Activated naive CD4-positive, alpha-beta T cell treated with anti-CD3 and anti-CD28 coated beads, Interleukin-2, amount 10 ng/mL, durations not matched to agents 7 days and 5 days (primary cell): ENCODE data around the gene CHTF18.

Source experiments
- CTCF ChIA-PET: fragments of 350-600 bp; sonication (Branson Sonifier 250); formaldehyde crosslinking; loops from one replicate; lab custom pipeline; 2021; ENCODE audit warnings: antibody characterized with exemption; lab: Charles Lee
- DNase-seq: peaks from one replicate; pipeline ENCODE4 v3.0.0-alpha.2; 2020
- H3K27ac Mint-ChIP-seq: one replicate; pipeline ENCODE4 v1.8.0; 2021; ENCODE audit warnings: mild to moderate bottlenecking, moderate library complexity, mixed read lengths
- H3K27me3 Mint-ChIP-seq: one replicate; pipeline ENCODE4 v1.8.0; 2021; ENCODE audit warnings: mild to moderate bottlenecking, mixed read lengths
- H3K36me3 Mint-ChIP-seq: one replicate; pipeline ENCODE4 v1.8.0; 2021; ENCODE audit warnings: mixed read lengths
- H3K4me1 Mint-ChIP-seq: one replicate; pipeline ENCODE4 v1.8.0; 2021; ENCODE audit warnings: mixed read lengths
- H3K4me3 Mint-ChIP-seq: one replicate; pipeline ENCODE4 v1.8.0; 2021; ENCODE audit warnings: mild to moderate bottlenecking, moderate library complexity, mixed read lengths
- H3K9me3 Mint-ChIP-seq: one replicate; pipeline ENCODE4 v1.8.0; 2021; ENCODE audit warnings: mixed read lengths

The CHTF18 gene

GRCh38 chr16:776824-777223, 11.6 kb upstream of the CHTF18 start:
- H3K27me3 Mint-ChIP-seq, result peaks cover 5% of the 10 kb centered on the region
- H3K27ac Mint-ChIP-seq, result no peak overlapping the region
- H3K4me1 Mint-ChIP-seq, result no peaks in the 10 kb centered on the region
- DNase-seq, result no peak
- CTCF ChIA-PET, result interaction anchor here (1.2 to 1.6 kb wide), 2 partner anchors 8 to 64 kb away, joined by 3 to 5 read pairs; no protein-coding TSS in a partner anchor
- no peak overlapping the region for H3K4me3 Mint-ChIP-seq
- no peaks in the 10 kb centered on the region for H3K9me3 Mint-ChIP-seq
- no peaks in the 10 kb centered on the region for H3K36me3 Mint-ChIP-seq

- no peak for DNase-seq
- Mint-ChIP-seq H3K4me3 (no peak overlapping the region), H3K36me3 (no peaks in the 10 kb centered on the region), H3K27me3 (peaks cover 5% of the 10 kb centered on the region), H3K9me3 (no peaks in the 10 kb centered on the region), H3K27ac (peak overlapping the region; percentile 38), H3K4me1 (no peaks in the 10 kb centered on the region)
- CTCF ChIA-PET, result no interaction called here
These were observed 10.6 kb upstream of the CHTF18 start for GRCh38 chr16:777826-778225.

DNA sequence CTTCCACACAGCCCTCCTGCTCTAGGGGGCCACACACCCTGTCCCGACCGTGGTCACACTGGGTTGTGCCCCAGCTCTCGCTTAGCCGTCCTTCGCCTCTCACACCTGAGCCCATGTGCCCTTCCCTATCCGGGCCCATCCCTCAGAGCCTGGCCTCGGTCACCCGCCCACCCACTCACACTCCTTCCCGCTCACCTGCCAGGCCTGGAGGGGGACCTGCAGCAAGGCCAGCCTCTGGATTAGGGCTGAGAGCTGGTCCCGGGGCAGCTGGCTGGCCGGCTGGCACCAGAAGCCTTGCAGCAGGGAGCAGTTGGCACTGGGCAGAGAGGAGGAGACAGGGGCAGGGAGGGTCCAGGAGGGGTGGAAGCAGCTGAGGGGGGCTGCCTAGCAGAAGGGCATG, 10.0 kb upstream of the CHTF18 start:
- CTCF ChIA-PET, result no interaction called here
- DNase-seq, result no peak

DNA sequence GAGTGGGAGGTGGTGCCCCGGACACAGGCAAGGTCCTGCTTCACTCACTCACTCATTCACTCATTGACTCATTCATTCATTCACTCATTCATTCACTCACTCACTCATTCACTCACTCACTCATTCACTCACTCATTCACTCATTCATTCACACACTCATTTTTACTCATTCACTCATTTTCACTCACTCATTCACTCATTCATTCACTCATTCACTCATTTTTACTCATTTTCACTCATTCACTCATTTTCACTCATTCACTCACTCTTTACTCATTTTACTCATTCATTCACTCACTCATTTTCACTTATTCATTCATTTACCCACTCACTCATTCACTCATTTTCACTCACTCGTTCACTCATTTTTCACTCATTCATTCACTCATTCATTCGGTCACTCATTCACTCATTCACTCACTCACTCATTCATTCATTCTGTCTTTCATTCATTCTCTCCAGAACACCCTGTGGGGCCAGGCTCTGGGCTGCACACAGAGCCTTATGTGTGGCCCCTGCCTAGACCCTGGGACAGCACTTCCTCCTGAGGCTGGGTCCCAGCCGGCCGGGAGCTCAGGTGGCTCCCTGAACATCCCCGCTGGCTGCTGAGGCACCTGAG, 9.4 kb upstream of the CHTF18 start:
- Mint-ChIP-seq H3K4me1 (no peaks in the 10 kb centered on the region), H3K27me3 (peaks cover 5% of the 10 kb centered on the region), H3K4me3 (no peak overlapping the region), H3K9me3 (no peaks in the 10 kb centered on the region), H3K36me3 (no peaks in the 10 kb centered on the region), H3K27ac (no peak overlapping the region)
- no peak for DNase-seq
- CTCF ChIA-PET, result no interaction called here

More for the DNA sequence above, 10.0 kb upstream of the CHTF18 start:
- Mint-ChIP-seq H3K9me3 (no peaks in the 10 kb centered on the region), H3K27me3 (peaks cover 5% of the 10 kb centered on the region), H3K4me3 (no peak overlapping the region), H3K27ac (no peak overlapping the region), H3K36me3 (no peaks in the 10 kb centered on the region), H3K4me1 (no peaks in the 10 kb centered on the region)

GRCh38 chr16:779561-779960, 8.9 kb upstream of the CHTF18 start:
- Mint-ChIP-seq H3K36me3 (no peaks in the 10 kb centered on the region), H3K4me3 (no peak overlapping the region), H3K27ac (no peak overlapping the region), H3K4me1 (no peaks in the 10 kb centered on the region), H3K9me3 (no peaks in the 10 kb centered on the region), H3K27me3 (peaks cover 5% of the 10 kb centered on the region)
- DNase-seq, result no peak
- CTCF ChIA-PET, result no interaction called here

DNA sequence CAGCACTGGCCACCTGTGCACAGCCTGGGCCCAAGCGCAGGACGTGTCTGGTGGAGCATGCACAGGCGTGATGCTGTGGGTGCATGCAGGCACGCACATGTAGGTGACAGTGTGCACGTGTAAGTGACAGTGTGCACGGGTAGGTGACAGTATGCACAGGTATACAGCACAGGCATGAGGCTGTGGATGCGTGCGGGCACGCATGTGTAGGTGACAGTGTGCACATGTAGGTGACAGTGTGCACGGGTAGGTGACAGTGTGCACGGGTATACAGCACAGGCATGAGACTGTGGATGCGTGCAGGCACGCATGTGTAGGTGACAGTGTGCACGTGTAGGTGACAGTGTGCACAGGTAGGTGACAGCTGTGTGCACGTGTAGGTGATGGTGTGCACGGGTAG, 8.1 kb upstream of the CHTF18 start:
- peaks cover 5% of the 10 kb centered on the region for H3K36me3 Mint-ChIP-seq
- CTCF ChIA-PET, result interaction anchor here (0.8 kb wide), 1 partner anchor 70 kb away, joined by 3 read pairs; no protein-coding TSS in a partner anchor
- DNase-seq, result no peak
- H3K4me3 Mint-ChIP-seq, result no peak overlapping the region
- peaks cover 5% of the 10 kb centered on the region for H3K27me3 Mint-ChIP-seq
- H3K9me3 Mint-ChIP-seq, result no peaks in the 10 kb centered on the region
- H3K4me1 Mint-ChIP-seq, result peaks cover 5% of the 10 kb centered on the region
- H3K27ac Mint-ChIP-seq, result no peak overlapping the region

- H3K36me3 Mint-ChIP-seq, result peaks cover 8% of the 10 kb centered on the region
- H3K27me3 Mint-ChIP-seq, result peaks cover 5% of the 10 kb centered on the region
- no peak for DNase-seq
- CTCF ChIA-PET, result interaction anchor here (6.3 kb wide), 1 partner anchor 69 kb away, joined by 94 read pairs; the partner anchor contains the start of gene METRN
- H3K9me3 Mint-ChIP-seq, result no peaks in the 10 kb centered on the region
- no peak overlapping the region for H3K4me3 Mint-ChIP-seq
- H3K27ac Mint-ChIP-seq, result no peak overlapping the region
- peaks cover 7% of the 10 kb centered on the region for H3K4me1 Mint-ChIP-seq
These were observed 6.9 kb upstream of the CHTF18 start for GRCh38 chr16:781346-782010.

DNA sequence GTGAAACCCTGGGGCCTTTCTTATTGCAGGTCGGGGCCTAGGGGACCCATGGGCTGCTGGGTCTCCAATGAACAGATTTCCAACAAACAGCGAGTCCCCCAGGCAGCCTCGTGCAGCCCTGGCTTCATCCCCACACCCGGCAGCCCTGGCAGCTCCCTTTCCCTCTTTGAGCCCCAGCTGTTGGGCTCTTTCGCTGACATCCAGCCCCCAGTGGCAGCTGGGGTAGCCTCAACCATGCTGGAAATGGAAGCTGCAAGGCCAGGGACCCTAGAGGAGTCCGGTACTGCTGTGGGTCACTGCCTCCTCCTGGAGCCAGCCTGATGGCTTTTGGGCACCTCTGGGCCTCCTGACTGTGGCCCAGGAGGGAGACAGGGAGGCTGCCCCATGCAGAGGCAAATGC, 6.2 kb upstream of the CHTF18 start:
- Mint-ChIP-seq H3K27me3 (peaks cover 5% of the 10 kb centered on the region), H3K27ac (no peak overlapping the region)
- CTCF ChIA-PET, result interaction anchor here (6.3 kb wide), 1 partner anchor 70 kb away, joined by 94 read pairs; the partner anchor contains the start of gene METRN

DNA sequence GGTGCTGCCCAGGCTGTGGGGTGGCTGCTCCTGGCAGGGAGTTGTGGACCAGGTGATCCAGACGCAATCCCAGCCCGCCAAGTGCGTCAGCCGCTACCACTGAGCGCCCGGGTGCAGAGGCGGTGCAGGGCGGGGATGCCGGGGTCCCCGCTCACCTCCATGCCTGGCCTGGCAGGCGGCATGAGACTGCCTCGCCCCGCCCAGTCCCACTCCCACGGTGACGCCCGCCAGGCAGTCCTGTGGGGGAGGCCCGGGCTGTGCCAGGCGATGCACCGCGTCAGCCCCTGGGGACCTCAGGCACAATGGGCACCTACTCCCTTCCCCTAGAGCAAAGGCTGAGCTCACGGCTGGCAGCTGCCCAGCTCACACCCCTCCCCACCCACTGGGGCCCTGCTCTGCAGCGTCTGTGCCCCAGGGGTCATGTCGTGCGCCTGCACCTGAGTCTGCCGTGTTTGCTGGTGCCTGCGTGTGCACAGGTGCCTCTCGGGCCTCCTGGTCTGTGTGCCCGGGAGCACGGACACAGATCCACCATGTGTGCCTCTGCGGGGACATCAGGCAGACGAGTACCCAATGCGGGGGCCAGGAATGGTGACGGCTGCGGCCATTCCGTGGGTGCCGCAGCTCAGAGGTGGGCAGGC, 5.5 kb upstream of the CHTF18 start:
- H3K27me3 Mint-ChIP-seq, result peaks cover 2% of the 10 kb centered on the region
- CTCF ChIA-PET, result interaction anchor here (6.3 kb wide), 1 partner anchor 70 kb away, joined by 94 read pairs; the partner anchor contains the start of gene METRN

More for the DNA sequence above, 6.2 kb upstream of the CHTF18 start:
- no peak for DNase-seq
- no peaks in the 10 kb centered on the region for H3K9me3 Mint-ChIP-seq
- no peak overlapping the region for H3K4me3 Mint-ChIP-seq
- H3K36me3 Mint-ChIP-seq, result peaks cover 8% of the 10 kb centered on the region
- H3K4me1 Mint-ChIP-seq, result peaks cover 11% of the 10 kb centered on the region

DNA sequence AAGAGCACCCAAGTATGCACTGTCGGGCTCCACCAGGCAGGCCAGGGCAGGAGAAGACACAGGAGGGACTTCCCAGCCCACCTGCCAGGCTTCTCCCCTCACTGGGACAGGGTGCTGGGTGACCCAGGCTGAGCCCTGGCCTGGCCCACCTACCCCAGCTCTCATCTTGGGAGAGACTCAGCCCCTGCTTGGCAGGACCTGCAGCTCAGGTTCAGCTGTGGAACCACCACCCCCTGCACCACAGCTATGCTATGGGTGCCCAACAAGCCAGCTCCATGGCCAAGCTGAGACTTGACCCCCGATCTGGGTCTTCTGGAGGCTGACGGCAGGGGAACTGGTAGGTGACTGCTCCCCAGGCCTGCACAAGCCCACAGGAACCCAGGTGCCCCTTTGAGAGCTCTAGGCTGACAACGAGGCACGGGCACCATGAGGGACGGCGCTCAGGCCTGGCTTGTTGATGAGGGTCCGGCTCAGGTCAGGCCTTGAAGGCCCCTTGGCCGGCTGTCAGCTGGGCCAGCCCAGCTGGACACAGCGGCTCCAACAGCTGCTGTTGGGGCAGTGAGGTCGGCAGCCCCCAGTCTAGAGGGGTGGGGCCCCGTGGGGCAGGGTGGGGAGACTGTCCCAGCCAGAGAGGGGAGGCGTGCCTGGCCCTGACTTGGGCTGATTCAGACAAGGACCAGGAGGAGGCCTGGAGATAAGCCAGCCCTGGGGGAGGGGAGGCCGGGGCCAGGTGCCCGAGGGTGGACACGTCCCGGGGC, 4.8 kb upstream of the CHTF18 start:
- Mint-ChIP-seq H3K27ac (no peak overlapping the region), H3K4me1 (peaks cover 11% of the 10 kb centered on the region), H3K27me3 (no peaks in the 10 kb centered on the region), H3K36me3 (peaks cover 8% of the 10 kb centered on the region), H3K4me3 (no peak overlapping the region), H3K9me3 (no peaks in the 10 kb centered on the region)
- CTCF ChIA-PET, result interaction anchor here (1.5 to 6.3 kb wide), 2 partner anchors 40 to 71 kb away, joined by 6 to 94 read pairs; partner anchors contain the start of gene METRN
- no peak for DNase-seq

More for the DNA sequence above, 5.5 kb upstream of the CHTF18 start:
- Mint-ChIP-seq H3K27ac (no peak overlapping the region), H3K9me3 (no peaks in the 10 kb centered on the region), H3K4me1 (peaks cover 11% of the 10 kb centered on the region), H3K4me3 (no peak overlapping the region), H3K36me3 (peaks cover 8% of the 10 kb centered on the region)
- no peak for DNase-seq

GRCh38 chr16:784431-784830, 4.0 kb upstream of the CHTF18 start:
- DNase-seq, result no peak
- Mint-ChIP-seq H3K9me3 (no peaks in the 10 kb centered on the region), H3K4me1 (peaks cover 11% of the 10 kb centered on the region), H3K27me3 (no peaks in the 10 kb centered on the region), H3K4me3 (no peak overlapping the region), H3K36me3 (peaks cover 8% of the 10 kb centered on the region), H3K27ac (no peak overlapping the region)
- CTCF ChIA-PET, result interaction anchor here (0.7 to 6.3 kb wide), 9 partner anchors 8 to 196 kb away, joined by 3 to 94 read pairs (median 4); partner anchors contain the start of gene METRN

DNA sequence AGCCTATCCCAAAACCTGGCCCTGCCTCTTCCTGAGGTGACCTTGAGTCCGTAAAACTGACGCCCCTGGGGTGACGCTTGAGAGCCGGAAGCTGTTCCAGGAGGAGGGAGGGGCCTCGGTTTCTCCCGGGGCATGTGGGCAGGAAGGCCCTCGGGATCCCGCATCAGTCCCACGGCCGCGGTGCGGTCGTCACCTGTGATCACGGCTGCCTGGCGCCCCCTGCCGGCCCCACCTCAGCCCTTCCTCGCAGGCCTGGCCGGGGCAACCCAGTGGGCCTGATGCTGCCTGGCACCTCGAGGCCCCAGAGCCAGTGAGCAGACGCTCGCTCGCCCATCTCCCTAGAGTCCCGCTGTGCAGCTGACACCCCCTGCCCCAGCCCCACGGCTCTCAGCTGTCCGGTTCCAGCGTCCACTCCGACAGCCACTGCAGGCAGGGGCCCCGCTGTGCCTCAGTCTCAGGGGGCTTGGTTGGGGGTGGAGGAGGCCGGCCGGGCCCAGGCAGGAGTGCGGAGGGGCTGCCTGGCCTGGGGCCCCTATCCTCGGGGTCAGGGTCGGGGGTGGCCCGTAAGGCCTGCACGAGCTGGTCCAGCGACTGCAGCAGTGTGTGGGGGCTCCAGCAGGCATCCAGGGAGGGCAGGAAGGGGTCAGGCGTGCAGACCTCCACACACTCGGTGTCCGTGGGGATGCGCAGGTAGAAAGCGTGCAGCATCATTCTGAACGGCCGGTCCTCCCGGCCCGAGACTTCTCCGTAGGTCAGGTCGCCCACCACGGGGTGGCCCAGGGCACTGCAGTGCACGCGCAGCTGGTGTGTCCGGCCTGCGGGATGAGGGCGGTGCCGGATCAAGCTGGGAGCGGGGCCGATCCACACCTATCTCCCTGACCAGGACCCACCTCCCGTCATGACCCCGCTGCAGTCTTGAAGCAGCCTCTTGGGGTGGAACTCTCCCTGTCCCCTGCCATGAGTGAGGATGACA, 2.6 kb upstream of the CHTF18 start:
- no peak overlapping the region for H3K27ac Mint-ChIP-seq
- no peaks in the 10 kb centered on the region for H3K9me3 Mint-ChIP-seq
- H3K4me3 Mint-ChIP-seq, result peak overlapping the region; percentile 87
- peaks cover 14% of the 10 kb centered on the region for H3K4me1 Mint-ChIP-seq
- no peaks in the 10 kb centered on the region for H3K27me3 Mint-ChIP-seq
- peaks cover 8% of the 10 kb centered on the region for H3K36me3 Mint-ChIP-seq
- DNase-seq, result peak; percentile 83
- CTCF ChIA-PET, result interaction anchor here (0.8 to 6.3 kb wide), 12 partner anchors 9 to 198 kb away, joined by 3 to 94 read pairs (median 3); partner anchors contain the start of gene METRN
